IMR-90 (cell line): ENCODE measurements around the gene DIPK1B. TPM values are rescaled to one million over a fixed set of nuclear protein-coding genes. Genes with fewer than 3 reads are reported as not detected.

Experiments used
- ATAC-seq: fragments of 200-7000 bp; cut with Tn5 transposase; 2 replicates; pipeline ENCODE4 v1.9.1; 2020; ENCODE audit warnings: low read depth, mild to moderate bottlenecking, moderate library complexity
- BruUV-seq: library from RNA; stranded (reverse); fragments of 400-500 nt; replicated peaks from 2 replicates; lab custom pipeline; 2021; lab: Mats Ljungman, UMichigan
- CTCF ChIA-PET: fragments of 300-600 bp; formaldehyde crosslinking; extraction: SDS; loops from one replicate; lab custom pipeline; 2021; ENCODE audit warnings: antibody characterized with exemption; lab: Yijun Ruan, JAX
- POLR2A ChIA-PET: fragments of 300-600 bp; sonication (Branson Sonifier 250); formaldehyde crosslinking; loops from one replicate; lab custom pipeline; 2022; ENCODE audit warnings: antibody characterized with exemption; ENCODE audit not compliant: unreplicated experiment; lab: Charles Lee
- DNase-seq: peaks from one replicate; pipeline ENCODE4 v3.0.0; 2013
- H2AFZ ChIP-seq: replicated peaks from 2 replicates; pipeline ENCODE3; 2013; ENCODE audit warnings: low read length, mild to moderate bottlenecking; ENCODE audit not compliant: poor library complexity
- H2AK5ac ChIP-seq: 2 replicates; pipeline ENCODE4 v1.6.1; 2013; ENCODE audit warnings: low read depth, low read length, inconsistent platforms
- H2AK9ac ChIP-seq: replicated peaks from 2 replicates; pipeline ENCODE3; 2013; ENCODE audit warnings: mild to moderate bottlenecking, low read depth, low read length, moderate library complexity; ENCODE audit not compliant: poor library complexity
- H2BK120ac ChIP-seq: 2 replicates; pipeline ENCODE4 v1.6.1; 2013; ENCODE audit warnings: low read depth, low read length, inconsistent platforms
- H2BK15ac ChIP-seq: 3 replicates; pipeline ENCODE4 v1.6.1; 2013; ENCODE audit warnings: low read depth, low read length, inconsistent platforms
- H2BK20ac ChIP-seq: 2 replicates; pipeline ENCODE4 v1.6.1; 2013; ENCODE audit warnings: low read depth, mild to moderate bottlenecking, inconsistent platforms, low read length, moderate library complexity
- H2BK5ac ChIP-seq: 2 replicates; pipeline ENCODE4 v1.6.1; 2013; ENCODE audit warnings: mild to moderate bottlenecking, low read depth, low read length, inconsistent platforms; ENCODE audit not compliant: poor library complexity, severe bottlenecking
- H3K14ac ChIP-seq: replicated peaks from 2 replicates; pipeline ENCODE4 v1.6.1; 2013; ENCODE audit warnings: low read depth, low read length, inconsistent platforms
- H3K18ac ChIP-seq: 2 replicates; pipeline ENCODE4 v1.6.1; 2013; ENCODE audit warnings: low read depth, low read length, control low read depth
- H3K23ac ChIP-seq: 2 replicates; pipeline ENCODE4 v1.6.1; 2013; ENCODE audit warnings: low read depth, low read length, inconsistent platforms
- H3K27ac ChIP-seq: 2 replicates; pipeline ENCODE4 v1.5.1; 2013; ENCODE audit warnings: mild to moderate bottlenecking, control low read depth, low read length; ENCODE audit not compliant: insufficient read depth
- H3K27me3 ChIP-seq: 2 replicates; pipeline ENCODE4 v1.6.1; 2013; ENCODE audit warnings: low read length; ENCODE audit not compliant: control insufficient read depth, insufficient read depth
- H3K36me3 ChIP-seq: 2 replicates; pipeline ENCODE4 v1.6.1; 2013; ENCODE audit warnings: low read length, mixed read lengths; ENCODE audit not compliant: control insufficient read depth, insufficient read depth
- H3K4ac ChIP-seq: 2 replicates; pipeline ENCODE4 v1.6.1; 2013; ENCODE audit warnings: low read depth, low read length, inconsistent platforms
- H3K4me1 ChIP-seq: 2 replicates; pipeline ENCODE4 v1.6.1; 2013; ENCODE audit warnings: low read length, mixed read lengths; ENCODE audit not compliant: control insufficient read depth, insufficient read depth
- H3K4me2 ChIP-seq: 2 replicates; pipeline ENCODE4 v1.6.1; 2013; ENCODE audit warnings: low read depth, mild to moderate bottlenecking, control low read depth, low read length, moderate library complexity
- H3K4me3 ChIP-seq: 2 replicates; pipeline ENCODE4 v1.5.1; 2013; ENCODE audit warnings: low read depth, mild to moderate bottlenecking, control low read depth, low read length, moderate library complexity; ENCODE audit not compliant: insufficient read depth
- H3K56ac ChIP-seq: 2 replicates; pipeline ENCODE4 v1.6.1; 2013; ENCODE audit warnings: low read length, inconsistent platforms; ENCODE audit not compliant: insufficient read depth; ENCODE audit errors: extremely low read depth
- H3K79me1 ChIP-seq, 2 experiments: 2 replicates each; pipeline ENCODE4 v1.6.1; 2013; ENCODE audit warnings: low read length in 2 of 2, inconsistent platforms in 1 of 2, low read depth in 1 of 2
- H3K9ac ChIP-seq: 2 replicates; pipeline ENCODE4 v1.6.1; 2013; ENCODE audit warnings: low read depth, low read length, control low read depth
- H3K9me1 ChIP-seq: 2 replicates; pipeline ENCODE4 v1.6.1; 2013; ENCODE audit warnings: low read length, inconsistent platforms; ENCODE audit not compliant: insufficient read depth
- H3K9me3 ChIP-seq: 2 replicates; pipeline ENCODE4 v1.6.1; 2013; ENCODE audit warnings: low read length; ENCODE audit not compliant: control insufficient read depth, insufficient read depth
- H4K20me1 ChIP-seq: 2 replicates; pipeline ENCODE4 v1.6.1; 2013; ENCODE audit warnings: low read length, inconsistent platforms; ENCODE audit not compliant: insufficient read depth
- H4K5ac ChIP-seq: 2 replicates; pipeline ENCODE4 v1.6.1; 2013; ENCODE audit warnings: mild to moderate bottlenecking, low read depth, low read length, control low read depth
- H4K8ac ChIP-seq, 2 experiments: 2 replicates each; pipeline ENCODE4 v1.6.1; 2013; ENCODE audit warnings: low read depth in 2 of 2, low read length in 2 of 2, control low read depth in 1 of 2, inconsistent platforms in 1 of 2
- H4K91ac ChIP-seq: 2 replicates; pipeline ENCODE4 v1.6.1; 2013; ENCODE audit warnings: low read depth, low read length, inconsistent platforms; ENCODE audit not compliant: insufficient read depth
- MAFK ChIP-seq: IDR thresholded peaks from 2 replicates; pipeline ENCODE4 v1.6.1; 2012; ENCODE audit warnings: low read depth, low read length, improper control_type of control experiment
- MXI1 ChIP-seq: IDR thresholded peaks from 2 replicates; pipeline ENCODE4 v1.6.1; 2012; ENCODE audit warnings: low read depth, mild to moderate bottlenecking, low read length, moderate library complexity, borderline replicate concordance
- WGBS, 2 experiments: methylation state at CpG; one replicate each; pipeline versions ENCODE4 v1.1.5 to v1.1.7; 2013; ENCODE audit warnings: missing lambda C conversion rate in 2 of 2; ENCODE audit not compliant: insufficient read length in 1 of 2; ENCODE audit errors: extremely low coverage in 2 of 2; 5-methylcytosine and 5-hydroxymethylcytosine counted together
- dilution Hi-C: fragments of 300-500 bp; cut with HindIII; formaldehyde crosslinking; loops from one replicate; pipeline ENCODE4 v1.14.3; 2018; ENCODE audit warnings: low sequenced_read_pairs; ENCODE audit not compliant: unreplicated experiment
- in situ Hi-C: fragments of 300-500 bp; cut with MboI; formaldehyde crosslinking; loops from 3 replicates; pipeline ENCODE4 v1.14.3; 2019; ENCODE audit warnings: low sequenced_read_pairs, inconsistent platforms, mixed read lengths
- intact Hi-C: fragments of 100-400 bp; cut with micrococcal nuclease; formaldehyde crosslinking; loops from 2 replicates; pipeline ENCODE4 v1.10.0; 2022
- polyA plus RNA-seq, 3 experiments: library from polyadenylated mRNA; depleted of rRNA; stranded (reverse); fragments of >200 nt; gene quantifications; 2 replicates each; pipeline ENCODE4 v1.2.3, GENCODE V29; 2012; ENCODE audit warnings: low replicate concordance in 1 of 3
- total RNA-seq: library from RNA; depleted of rRNA; stranded (reverse); fragments of >200 nt; gene quantifications from 2 replicates; pipeline ENCODE4 v1.2.3, GENCODE V29; 2012

The DIPK1B gene
- total and polyA plus RNA-seq, 2 of the 4 experiments (the other 2 are of a cell fraction), result 3.4 to 7.1 TPM

DNA sequence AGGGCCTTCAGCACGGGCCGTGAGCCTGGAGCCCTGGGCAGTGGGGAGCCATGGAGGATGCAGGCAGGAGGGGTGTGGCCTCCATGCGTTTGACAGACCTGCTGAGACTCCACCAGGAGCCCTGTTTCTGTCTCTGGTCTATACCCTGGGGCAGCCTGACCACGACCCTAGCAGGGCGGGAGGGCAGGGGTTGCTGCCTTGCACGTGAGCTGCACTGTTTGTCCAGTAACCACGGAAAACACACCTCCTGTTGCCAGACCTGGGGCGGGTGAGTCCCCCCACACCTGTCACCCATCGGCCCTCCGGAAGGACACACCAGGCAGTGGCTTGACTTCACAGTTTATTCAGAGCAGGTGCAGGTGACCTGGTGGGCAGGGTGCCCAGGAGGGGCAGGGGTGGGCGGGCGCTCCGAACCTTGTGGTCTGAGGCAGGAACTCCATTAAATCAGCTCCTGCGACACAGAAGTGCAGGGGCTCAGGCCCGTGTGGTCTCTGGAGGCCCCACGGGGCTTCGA, 41.7 kb downstream of the DIPK1B start:
- Histone ChIP-seq H4K91ac (no peak overlapping the region), H3K9me1 (no peaks in the 10 kb centered on the region), H2AFZ (no peak overlapping the region), H4K5ac (no peak overlapping the region), H4K20me1 (no peaks in the 10 kb centered on the region), H3K36me3 (no peaks in the 10 kb centered on the region), H3K14ac (no peak overlapping the region), H3K27me3 (peaks cover 6% of the 10 kb centered on the region), H3K79me1 (no peaks in the 10 kb centered on the region), H2BK120ac (no peak overlapping the region), H4K8ac (no peak overlapping the region), H3K56ac (no peak overlapping the region), H3K4ac (no peak overlapping the region), H2BK5ac (no peak overlapping the region), H3K23ac (no peak overlapping the region), H2BK20ac (no peak overlapping the region), H3K4me2 (no peak overlapping the region), H3K4me1 (no peaks in the 10 kb centered on the region), H3K4me3 (no peak overlapping the region), H3K27ac (no peak overlapping the region), H2AK5ac (no peak overlapping the region), H3K9me3 (peaks cover 16% of the 10 kb centered on the region), H3K18ac (no peak overlapping the region), H2BK15ac (no peak overlapping the region), H3K9ac (no peak overlapping the region), H2AK9ac (no peak overlapping the region)
- intact Hi-C loops, result no loop called here
- ATAC-seq (no peak), DNase-seq (no peak)
- TF ChIP-seq MXI1 (no peak), MAFK (no peak)
- CTCF ChIA-PET, result no interaction called here
- dilution Hi-C loops, result no loop called here
- in situ Hi-C loops, result no loop called here
- no TSS peak for BruUV-seq
- WGBS, 2 experiments, result 79% methylated on average over 12 of the region's 17 CpGs; no CpG with 5 or more reads in 1 of the 2 experiments
- POLR2A ChIA-PET, result no interaction called here
